Measurements from ENCODE around the gene CCT8L2. TPM values are rescaled to one million over a fixed set of nuclear protein-coding genes. Genes with fewer than 3 reads are reported as not detected.
"Not testable (repeated sequence)": the region's sequence is repeated elsewhere in the genome, so short reads cannot be mapped to it uniquely, and the experiment has no call there.

The CCT8L2 gene
- total RNA-seq, 1 donor from 2014 or later, result not detected

DNA sequence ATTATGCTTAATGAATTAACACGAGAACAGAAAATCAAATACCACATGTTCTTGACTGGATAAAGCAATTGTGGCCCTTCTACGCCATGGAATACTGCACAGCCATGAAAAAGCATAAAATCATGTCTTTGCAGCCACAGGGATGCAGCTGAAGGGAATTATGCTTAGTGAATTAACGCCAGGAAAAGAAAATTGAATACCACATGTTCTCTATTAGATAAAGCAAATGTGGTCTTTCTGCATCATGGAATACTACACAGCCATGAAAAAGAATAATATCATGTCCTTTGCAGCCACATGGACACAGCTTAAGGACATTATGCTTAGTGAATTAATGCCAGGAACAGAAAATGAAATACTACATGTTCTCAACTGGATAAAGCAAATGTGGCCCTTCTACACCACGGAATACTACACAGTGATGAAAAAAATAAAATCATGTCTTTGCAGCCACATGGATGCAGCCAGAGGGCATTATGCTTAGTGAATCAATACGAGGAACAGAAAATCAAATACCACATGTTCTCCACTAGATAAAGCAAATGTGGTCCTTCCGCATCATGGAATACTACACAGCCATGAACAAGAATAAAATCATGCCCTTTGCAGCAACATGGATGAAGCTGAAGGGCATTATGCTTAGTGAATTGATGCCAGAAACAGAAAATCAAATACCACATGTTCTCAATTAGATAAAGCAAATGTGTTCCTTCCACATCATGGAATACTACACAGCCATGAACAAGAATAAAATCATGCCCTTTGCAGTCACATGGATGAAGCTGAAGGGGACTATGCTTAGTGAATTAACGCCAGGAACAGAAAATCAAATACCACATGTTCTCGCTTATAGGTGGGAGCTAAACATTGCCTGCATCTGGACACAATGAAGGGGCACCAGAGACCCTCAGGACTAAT lies 37.3 kb downstream of the CCT8L2 start:
- H3K4me3 ChIP-seq; H3K27ac ChIP-seq (replicated peaks); H3K36me3 ChIP-seq; H3K27me3 ChIP-seq (ENCODE audit: low read depth); H3K4me1 ChIP-seq; intact Hi-C loops (cut with micrococcal nuclease); DNase-seq: not testable (repeated sequence)
- peaks cover 17% of the 10 kb centered on the region for H3K9me3 ChIP-seq (replicated peaks)

DNA sequence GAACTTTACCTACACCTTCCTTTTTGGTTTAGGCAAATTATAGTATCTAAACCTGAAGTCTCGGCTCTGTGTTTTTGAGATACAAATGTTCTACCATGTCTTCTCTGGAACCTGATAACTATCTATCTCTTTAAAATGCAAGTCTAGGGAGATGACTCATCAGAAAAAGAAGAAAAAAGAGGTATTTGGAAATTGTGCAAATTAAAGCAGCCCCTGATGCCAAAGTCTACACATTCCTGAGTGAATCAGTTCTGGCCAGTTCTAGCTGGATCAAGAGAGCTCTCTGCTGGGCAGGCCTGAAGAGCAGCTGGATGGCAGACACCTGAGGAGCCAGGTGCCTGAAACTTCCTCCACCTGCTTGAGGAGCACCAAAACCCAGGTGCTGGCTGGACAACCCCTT lies 49.3 kb downstream of the CCT8L2 start:
- DNase-seq; intact Hi-C loops (cut with micrococcal nuclease); H3K9me3 ChIP-seq (replicated peaks); H3K36me3 ChIP-seq; H3K4me1 ChIP-seq; H3K27me3 ChIP-seq (ENCODE audit: low read depth); H3K4me3 ChIP-seq; H3K27ac ChIP-seq (replicated peaks): not testable (repeated sequence)

Other genes starting within 250 kb of the CCT8L2 start
- gene XKR3, start 232.6 kb upstream of the CCT8L2 start, total RNA-seq, result not detected